PFSK-1 (cell line): ENCODE data around the gene KIAA0825.

Source experiments
- FOXP2 ChIP-seq: optimal IDR thresholded peaks from 2 replicates; pipeline ENCODE3; 2011; ENCODE audit warnings: borderline replicate concordance, control low read depth, inconsistent platforms; ENCODE audit not compliant: insufficient read depth; ENCODE audit errors: extremely low read length, extremely low read depth
- POLR2AphosphoS5 ChIP-seq: IDR thresholded peaks from 2 replicates; pipeline ENCODE4 v1.6.1; 2012; ENCODE audit warnings: low read depth, mild to moderate bottlenecking, control low read depth, low read length, moderate library complexity
- REST ChIP-seq, 2 experiments: IDR thresholded peaks; 2 replicates each; pipeline versions ENCODE4 v1.6.1 to v1.8.0; 2011 to 2012; ENCODE audit warnings: low read depth in 2 of 2, low read length in 2 of 2, control low read depth in 1 of 2, inconsistent platforms in 1 of 2, mild to moderate bottlenecking in 1 of 2, moderate library complexity in 1 of 2; ENCODE audit not compliant: insufficient read depth in 1 of 2
- SIN3A ChIP-seq: IDR thresholded peaks from 2 replicates; pipeline ENCODE4 v1.6.1; 2012; ENCODE audit warnings: mild to moderate bottlenecking, low read length, moderate library complexity, borderline replicate concordance; ENCODE audit not compliant: insufficient read depth
- TAF1 ChIP-seq: IDR thresholded peaks from 2 replicates; pipeline ENCODE4 v1.6.1; 2012; ENCODE audit warnings: low read length, control low read depth, borderline replicate concordance; ENCODE audit not compliant: insufficient read depth

KIAA0825 gene

GRCh38 chr5:94402096-94402495 is 216.3 kb downstream of the KIAA0825 start:
- TF ChIP-seq POLR2AphosphoS5 (no peak), SIN3A (no peak), TAF1 (no peak), REST (IDR thresholded peaks at IDR 0.05; ENCODE audit: insufficient read depth in 1 of 2, low read depth in 2 of 2, low read length in 2 of 2) (no peak), FOXP2 (no peak)

- no peak for TF ChIP-seq TAF1
- no peak for TF ChIP-seq REST (IDR thresholded peaks at IDR 0.05; ENCODE audit: insufficient read depth in 1 of 2, low read depth in 2 of 2, low read length in 2 of 2)
- no peak for TF ChIP-seq POLR2AphosphoS5
- TF ChIP-seq SIN3A: no peak
- no peak for TF ChIP-seq FOXP2
Observed at GRCh38 chr5:94397508-94397907, 220.9 kb downstream of the KIAA0825 start.

- TF ChIP-seq TAF1 (no peak), FOXP2 (no peak), POLR2AphosphoS5 (no peak), SIN3A (no peak), REST (IDR thresholded peaks at IDR 0.05; ENCODE audit: insufficient read depth in 1 of 2, low read depth in 2 of 2, low read length in 2 of 2) (no peak)
Observed at GRCh38 chr5:94396687-94397086, 221.7 kb downstream of the KIAA0825 start.

GRCh38 chr5:94395468-94395867 is 222.9 kb downstream of the KIAA0825 start:
- TF ChIP-seq REST (IDR thresholded peaks at IDR 0.05; ENCODE audit: insufficient read depth in 1 of 2, low read depth in 2 of 2, low read length in 2 of 2) (no peak), FOXP2 (no peak), SIN3A (no peak), POLR2AphosphoS5 (no peak), TAF1 (no peak)

GRCh38 chr5:94391996-94392395 is 226.4 kb downstream of the KIAA0825 start:
- no peak for TF ChIP-seq SIN3A
- TF ChIP-seq POLR2AphosphoS5: no peak
- no peak for TF ChIP-seq FOXP2
- no peak for TF ChIP-seq TAF1
- no peak for TF ChIP-seq REST (IDR thresholded peaks at IDR 0.05; ENCODE audit: insufficient read depth in 1 of 2, low read depth in 2 of 2, low read length in 2 of 2)
